HuH-7 (cell line): ENCODE results near the gene FER.
"Not testable (repeated sequence)": the region's sequence is repeated elsewhere in the genome, so short reads cannot be mapped to it uniquely, and the experiment has no call there.

Source experiments
- DNase-seq: peaks from one replicate; pipeline ENCODE4 v3.0.0; 2011; ENCODE audit warnings: low spot score

FER gene

DNA sequence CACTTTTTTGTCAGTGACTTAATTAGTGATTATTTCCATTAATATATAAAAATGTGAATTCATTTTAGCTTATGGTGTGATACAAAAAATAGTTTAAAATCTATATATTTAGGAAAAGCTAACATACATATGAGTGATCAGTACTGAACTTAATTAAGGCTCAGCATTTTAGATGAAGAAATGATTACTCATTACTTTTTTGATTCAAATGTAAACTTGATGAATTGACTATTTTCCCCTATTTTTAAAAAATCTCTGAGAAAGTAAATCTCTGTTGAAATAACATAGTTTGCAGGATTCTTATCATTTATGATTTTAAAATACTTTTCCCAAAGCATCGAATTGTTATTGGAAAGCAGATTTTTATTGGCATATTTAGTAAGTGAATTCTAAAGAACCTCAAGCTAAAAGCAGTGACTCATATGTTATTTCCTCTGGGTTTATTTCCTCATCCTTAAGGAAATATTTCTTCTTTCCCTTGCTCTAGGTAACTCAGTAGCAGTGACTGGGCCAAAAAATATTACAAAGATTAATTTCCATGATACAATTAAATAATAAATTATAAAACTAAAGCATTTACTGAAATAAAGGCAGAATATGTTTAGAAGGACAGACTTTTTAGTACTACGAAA is 290.6 kb downstream of the FER start:
- DNase-seq = no peak

GRCh38 chr5:109041317-109041716 is 293.6 kb downstream of the FER start:
- no peak for DNase-seq

GRCh38 chr5:109045710-109046109 is 298.0 kb downstream of the FER start:
- no peak for DNase-seq

GRCh38 chr5:109049565-109049964 is 301.9 kb downstream of the FER start:
- no peak for DNase-seq

- not testable (repeated sequence) for DNase-seq
Measured at GRCh38 chr5:109050321-109050720, 302.6 kb downstream of the FER start.

DNA sequence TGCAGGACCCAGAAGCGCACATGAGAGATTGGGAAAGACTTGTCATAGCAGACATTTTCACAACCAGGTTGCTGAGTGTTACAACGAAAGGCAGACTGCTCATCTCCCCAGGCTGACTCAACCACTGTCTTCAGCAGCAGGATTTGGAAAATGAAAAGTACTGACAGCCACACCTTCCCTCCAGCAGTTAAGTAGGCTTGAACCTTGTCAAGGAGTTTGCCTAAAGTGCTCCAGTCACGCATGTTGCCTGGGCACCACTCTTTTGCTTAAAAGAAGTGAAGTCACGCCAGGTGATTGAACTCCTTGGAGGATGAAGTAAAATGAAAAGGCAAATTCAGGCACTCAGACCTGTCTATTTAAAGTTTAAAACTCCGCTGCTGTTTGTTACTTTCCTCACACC is 304.5 kb downstream of the FER start:
- not testable (repeated sequence) for DNase-seq

- DNase-seq = no peak
Measured at GRCh38 chr5:109053995-109054417, 306.3 kb downstream of the FER start.

- DNase-seq = no peak
Measured at GRCh38 chr5:109060378-109061025, 312.8 kb downstream of the FER start.

GRCh38 chr5:109062664-109063063 is 315.0 kb downstream of the FER start:
- DNase-seq = no peak

DNA sequence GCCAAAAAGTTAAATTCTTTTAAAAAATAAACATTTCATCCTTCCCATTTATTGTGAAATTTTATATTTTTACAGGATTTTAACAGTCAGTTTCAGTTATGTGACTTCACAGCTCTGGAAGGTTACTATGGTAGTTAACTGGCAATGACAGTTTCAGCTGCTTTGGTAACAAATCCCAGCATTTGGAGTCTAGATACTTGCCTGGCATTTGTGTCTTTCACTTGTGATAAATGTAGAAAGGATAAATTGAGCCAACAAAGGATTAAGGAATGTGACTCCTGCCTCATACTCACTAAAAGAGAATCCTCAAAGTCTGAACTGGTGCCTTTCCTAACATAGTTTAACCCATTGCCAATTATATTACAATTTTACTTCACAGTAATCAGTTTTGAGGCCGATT is 315.5 kb downstream of the FER start:
- DNase-seq = no peak

DNA sequence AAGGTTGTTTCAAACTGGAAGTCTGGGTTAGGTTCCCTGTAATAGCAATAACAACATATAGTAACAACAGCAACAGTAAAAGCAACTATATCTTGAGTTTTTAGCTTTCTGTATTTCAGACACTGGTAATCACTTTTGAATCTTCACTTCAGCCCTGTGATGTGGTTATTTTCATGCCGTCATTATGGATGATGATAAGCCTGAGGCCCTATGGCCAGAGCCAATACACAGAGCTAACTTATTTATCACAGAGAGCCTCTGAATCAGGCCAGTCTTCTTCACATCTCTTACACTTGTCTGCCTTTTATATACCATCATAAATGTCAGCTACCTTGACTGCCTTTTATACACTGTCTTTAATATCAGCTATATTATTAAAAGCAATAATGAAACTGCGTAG is 329.0 kb downstream of the FER start:
- no peak for DNase-seq

DNA sequence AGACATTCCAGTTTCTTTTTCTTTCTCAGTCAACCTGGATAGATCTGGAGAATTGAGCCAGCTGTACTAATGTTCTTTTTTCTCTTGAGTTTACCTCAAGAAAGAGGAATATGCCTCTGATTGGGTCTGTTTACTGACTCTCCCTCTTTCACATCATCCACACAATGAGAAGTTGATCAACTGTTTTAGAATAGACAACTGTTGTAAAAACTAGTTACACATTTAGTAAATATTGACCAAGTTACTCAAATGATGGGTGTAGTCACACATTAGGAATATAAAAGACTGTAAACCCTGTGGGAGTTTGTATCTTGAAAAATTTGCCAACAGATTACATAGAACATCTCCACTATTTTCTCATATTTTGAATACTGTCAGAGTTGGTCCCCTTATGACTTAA is 330.8 kb downstream of the FER start:
- no peak for DNase-seq

DNA sequence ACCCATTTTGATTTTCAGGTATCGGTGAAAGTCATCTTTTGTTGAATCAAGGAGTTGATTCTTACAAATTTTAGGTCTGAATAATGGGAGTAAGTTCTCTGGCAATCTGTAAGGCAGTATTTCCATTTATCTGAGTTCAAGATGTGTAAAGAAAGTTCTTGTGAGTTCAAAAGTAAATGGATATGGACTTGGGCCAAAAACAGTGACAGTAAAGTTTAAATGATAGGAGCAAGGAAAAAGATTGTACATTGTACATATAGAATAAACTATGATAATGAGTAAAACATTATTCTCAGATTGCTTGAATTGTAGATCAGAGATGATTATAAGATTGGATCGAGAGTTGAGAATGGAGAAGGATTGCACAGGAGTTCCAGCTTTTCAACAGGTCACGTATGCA is 332.8 kb downstream of the FER start:
- DNase-seq = no peak

- DNase-seq = peak; percentile 10
Measured at GRCh38 chr5:109080896-109081295, 333.2 kb downstream of the FER start.

DNA sequence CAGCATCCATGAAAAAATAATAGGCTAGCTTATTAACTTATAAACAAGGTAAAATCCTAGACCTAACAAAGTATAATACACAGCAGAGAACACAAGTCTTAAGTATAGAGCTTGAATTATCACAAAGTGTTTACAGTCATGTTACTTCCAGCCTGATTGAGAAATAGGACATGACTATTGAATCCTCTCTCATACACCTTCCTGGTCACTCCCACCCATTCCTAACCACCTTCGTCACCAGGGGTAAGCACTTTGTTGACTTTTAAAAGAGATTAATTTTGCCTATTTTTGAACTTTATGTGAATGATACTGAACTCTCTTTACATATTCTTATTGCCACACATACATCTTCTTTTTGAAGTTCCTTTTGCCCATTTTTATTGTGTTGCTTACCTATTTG is 336.2 kb downstream of the FER start:
- no peak for DNase-seq

DNA sequence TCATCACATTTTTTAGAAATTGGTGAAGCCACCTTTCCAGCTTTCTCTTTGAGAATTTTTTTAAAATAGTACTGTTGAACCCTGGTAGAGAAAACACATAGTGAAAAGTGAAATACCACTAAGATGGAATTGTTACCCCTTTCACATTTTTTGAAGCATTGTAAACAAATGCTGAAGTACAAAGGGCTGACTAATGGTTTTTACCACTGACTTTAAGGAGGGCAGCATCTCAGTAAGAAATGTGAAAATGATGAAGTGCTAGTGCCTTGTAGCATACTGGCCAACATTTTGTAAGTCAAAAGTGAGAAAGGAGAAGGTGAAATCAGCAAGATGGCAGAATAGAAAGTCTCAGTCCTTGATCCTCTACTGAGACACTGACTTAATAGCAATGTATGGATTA is 341.5 kb downstream of the FER start:
- DNase-seq = no peak

- no peak for DNase-seq
Measured at GRCh38 chr5:109099081-109099480, 351.4 kb downstream of the FER start.

DNA sequence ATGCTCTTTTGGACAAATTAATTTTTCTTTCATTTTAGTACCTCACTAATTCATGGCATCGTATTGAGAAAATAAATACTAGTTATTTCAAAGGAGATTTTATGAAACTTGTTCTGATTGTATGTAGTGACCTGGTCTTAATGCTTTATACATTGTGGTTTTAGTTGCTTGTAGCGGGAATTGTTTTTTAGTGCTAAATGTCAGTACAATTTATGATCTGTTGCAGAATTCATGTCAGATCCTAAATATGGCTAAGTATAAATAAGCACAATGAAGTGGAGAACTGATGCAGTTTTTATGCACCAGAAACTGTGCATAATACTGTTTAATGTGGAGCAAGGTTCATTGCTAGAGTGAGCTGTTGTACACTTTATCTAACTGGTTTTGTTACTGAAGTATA is 353.3 kb downstream of the FER start:
- no peak for DNase-seq

DNA sequence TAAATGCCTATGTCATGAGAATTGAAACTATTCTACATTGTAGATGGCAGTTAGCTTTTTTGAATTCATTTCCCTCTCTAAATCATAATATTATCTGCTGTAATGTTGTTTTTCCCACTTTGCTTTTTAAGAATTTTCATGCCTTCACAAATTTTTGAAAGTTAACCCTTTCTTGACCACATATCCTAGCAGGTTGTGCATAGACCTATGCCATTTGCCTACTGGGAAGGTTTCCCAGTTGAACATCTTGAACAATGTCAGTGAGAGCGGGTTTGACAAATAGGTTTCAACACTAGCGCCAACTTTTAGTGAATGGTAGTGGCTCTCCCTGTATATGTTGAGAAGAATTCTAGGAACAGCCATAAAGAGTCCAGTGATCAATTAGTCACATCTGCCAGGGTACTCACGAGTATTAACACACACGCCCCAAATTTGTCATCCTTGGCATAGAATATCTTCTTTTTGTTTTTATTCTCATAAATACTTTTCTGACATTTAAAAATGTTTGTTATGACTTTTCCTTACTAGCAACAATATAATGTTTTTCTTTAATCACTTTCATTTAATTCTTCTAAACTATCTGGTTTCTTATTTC is 354.5 kb downstream of the FER start:
- no peak for DNase-seq

GRCh38 chr5:109105631-109106267 is 358.1 kb downstream of the FER start:
- DNase-seq = no peak

GRCh38 chr5:109111680-109112079 is 364.0 kb downstream of the FER start:
- no peak for DNase-seq

- no peak for DNase-seq
Measured at GRCh38 chr5:109113608-109114007, 365.9 kb downstream of the FER start.

- no peak for DNase-seq
Measured at GRCh38 chr5:109121225-109121624, 373.5 kb downstream of the FER start.
